Measurements from ENCODE around the gene SPATA19. TPM values are rescaled to one million over a fixed set of nuclear protein-coding genes. Genes with fewer than 3 reads are reported as not detected.

SPATA19 gene
- total and polyA plus RNA-seq, 2 of the 13 experiments (the other 11 are each of a cell fraction or from before 2014, with no cell fraction given): not detected

DNA sequence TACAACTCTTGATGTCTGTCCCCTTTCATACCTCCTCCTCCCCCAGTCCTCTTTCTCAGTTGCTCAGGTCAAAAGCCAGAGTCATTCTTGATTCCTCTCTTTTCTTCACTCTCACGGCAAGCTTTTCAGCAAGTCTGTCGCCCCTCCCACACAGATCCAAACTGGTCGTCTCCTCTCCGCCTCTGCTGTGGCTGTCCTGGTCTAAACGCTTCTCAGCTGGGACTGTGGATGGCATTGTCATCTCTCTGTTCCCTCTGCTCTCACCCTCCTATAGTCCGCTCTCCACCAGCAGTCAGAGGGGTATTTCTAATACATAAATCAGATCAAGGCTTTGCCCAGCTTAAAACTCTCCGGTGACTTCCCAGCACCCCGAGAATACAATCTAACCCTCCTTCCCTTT lies 46.8 kb upstream of the SPATA19 start:
- 8% methylated on average over 8 of the region's 8 CpGs for WGBS (ENCODE audit: low lambda C conversion rate)
- no peaks in the 10 kb centered on the region for H3K36me3 ChIP-seq (replicated peaks in 1 of 2; ENCODE audit: control insufficient read depth in 1 of 2, insufficient read depth in 2 of 2, low read length in 2 of 2)
- in situ Hi-C loops (cut with HindIII; ENCODE audit: extremely low pct_ligation_motif_present, low pct_unique_long_range_greater_than_20kb): no loop called here
- no peaks in the 10 kb centered on the region for H3K79me2 ChIP-seq (ENCODE audit: insufficient read depth, low read length)
- no peaks in the 10 kb centered on the region for H3K4me1 ChIP-seq (ENCODE audit: insufficient read depth, low read length)
- no peak overlapping the region for H3K27ac ChIP-seq (ENCODE audit: extremely low read length, insufficient read depth, low read length)
- no peak overlapping the region for H3K9ac ChIP-seq (ENCODE audit: insufficient read depth, low read depth, low read length)
- H3K4me2 ChIP-seq (ENCODE audit: low read depth, low read length): no peak overlapping the region
- H3K9me3 ChIP-seq (ENCODE audit: low read length): no peaks in the 10 kb centered on the region
- ATAC-seq (no peak), FAIRE-seq (no peak), DNase-seq (ENCODE audit: low spot score) (no peak)
- intact Hi-C loops (cut with micrococcal nuclease; ENCODE audit: unreplicated experiment): no loop called here
- peaks cover 3 to 27% of the 10 kb centered on the region in 2 experiments; a peak in 4 of 5 replicates for H3K27me3 ChIP-seq (ENCODE audit: control insufficient read depth in 1 of 2, insufficient read depth in 2 of 2, low read length in 2 of 2)
- H2AFZ ChIP-seq (ENCODE audit: low read length): no peak overlapping the region
- ChIA-PET CTCF (ENCODE audit: low intra/inter-chr PET ratio, low total read pairs) (no interaction called here), POLR2A (no interaction called here)
- TF ChIP-seq SP140L (CRISPR knock-in tag; IDR thresholded peaks at IDR 0.05; ENCODE audit: borderline replicate concordance): no peak
- TF ChIP-seq, protein P1, sequence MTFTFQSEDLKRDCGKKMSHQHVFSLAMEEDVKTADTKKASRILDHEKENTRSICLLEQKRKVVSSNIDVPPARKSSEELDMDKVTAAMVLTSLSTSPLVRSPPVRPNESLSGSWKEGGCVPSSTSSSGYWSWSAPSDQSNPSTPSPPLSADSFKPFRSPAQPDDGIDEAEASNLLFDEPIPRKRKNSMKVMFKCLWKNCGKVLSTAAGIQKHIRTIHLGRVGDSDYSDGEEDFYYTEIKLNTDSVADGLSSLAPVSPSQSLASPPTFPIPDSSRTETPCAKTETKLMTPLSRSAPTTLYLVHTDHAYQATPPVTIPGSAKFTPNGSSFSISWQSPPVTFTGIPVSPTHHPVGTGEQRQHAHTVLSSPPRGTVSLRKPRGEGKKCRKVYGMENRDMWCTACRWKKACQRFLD (CRISPR knock-in tag; IDR thresholded peaks at IDR 0.05; ENCODE audit: borderline replicate concordance): no peak
- TF ChIP-seq TOE1 (CRISPR knock-in tag; IDR thresholded peaks at IDR 0.05): no peak
- no peak for TF ChIP-seq HES4 (CRISPR knock-in tag; IDR thresholded peaks at IDR 0.05; ENCODE audit: borderline replicate concordance)
- TF ChIP-seq MXI1 (IDR thresholded peaks at IDR 0.05; ENCODE audit: borderline replicate concordance, low read depth, low read length): no peak
- no peak for TF ChIP-seq ZFP37 (CRISPR knock-in tag; IDR thresholded peaks at IDR 0.05; ENCODE audit: borderline replicate concordance)
- no peak for TF ChIP-seq ZBTB7B (CRISPR knock-in tag; IDR thresholded peaks at IDR 0.05)
- no peak for TF ChIP-seq JUNB (CRISPR knock-in tag; IDR thresholded peaks at IDR 0.05; ENCODE audit: borderline replicate concordance)
- no peak for TF ChIP-seq PBX3 (CRISPR knock-in tag; IDR thresholded peaks at IDR 0.05; ENCODE audit: borderline replicate concordance)
- no peak for TF ChIP-seq NFIB (CRISPR knock-in tag; IDR thresholded peaks at IDR 0.05; ENCODE audit: borderline replicate concordance)
- no peak for TF ChIP-seq ZNF513 (CRISPR knock-in tag; conservative IDR thresholded peaks at IDR 0.05)
- TF ChIP-seq ARNT (IDR thresholded peaks at IDR 0.05): no peak
- TF ChIP-seq SMAD1 (CRISPR knock-in tag; IDR thresholded peaks at IDR 0.05; ENCODE audit: borderline replicate concordance, low read depth): no peak
- no peak for TF ChIP-seq EEA1 (CRISPR knock-in tag; IDR thresholded peaks at IDR 0.05; ENCODE audit: borderline replicate concordance)
- no peak for TF ChIP-seq SIN3A (IDR thresholded peaks at IDR 0.05; ENCODE audit: borderline replicate concordance, low read depth, low read length)
- TF ChIP-seq ZNF317 (CRISPR knock-in tag; IDR thresholded peaks at IDR 0.05): no peak
- no peak for TF ChIP-seq CREBL2 (CRISPR knock-in tag; IDR thresholded peaks at IDR 0.05; ENCODE audit: borderline replicate concordance)
- H3K4me3 ChIP-seq (replicated peaks in 1 of 3; ENCODE audit: insufficient read depth in 1 of 3, low read depth in 2 of 3, low read length in 3 of 3): no peak overlapping the region
- BruUV-seq (replicated peaks): no TSS peak
- no peaks in the 10 kb centered on the region for H4K20me1 ChIP-seq (ENCODE audit: insufficient read depth, low read length)

Data from HepG2 (cell line).